DOHH2 (cell line): ENCODE results near the gene TLE3.

Experiments
- H3F3A ChIP-seq: fragments of 200-600 bp; sonication (generic), shearing (Covaris generic); 2 replicates; pipeline ENCODE4 v1.6.0; 2016; ENCODE audit warnings: antibody characterized with exemption, mild to moderate bottlenecking; ENCODE audit not compliant: control insufficient read depth, insufficient read depth
- H3K27ac ChIP-seq: fragments of 200-600 bp; sonication (generic); 2 replicates; pipeline ENCODE4 v1.5.1; 2014; ENCODE audit warnings: low read depth, mild to moderate bottlenecking, low read length, moderate library complexity
- H3K27me3 ChIP-seq: fragments of 200-600 bp; sonication (generic); 2 replicates; pipeline ENCODE4 v1.6.1; 2014; ENCODE audit warnings: mild to moderate bottlenecking, low read length, mixed read lengths; ENCODE audit not compliant: control insufficient read depth
- H3K36me3 ChIP-seq: fragments of 200-600 bp; sonication (generic); 2 replicates; pipeline ENCODE4 v1.6.1; 2014; ENCODE audit warnings: mild to moderate bottlenecking, low read length, moderate library complexity, mixed read lengths; ENCODE audit not compliant: control insufficient read depth
- H3K4me1 ChIP-seq: fragments of 200-600 bp; sonication (generic); 2 replicates; pipeline ENCODE4 v1.6.1; 2014; ENCODE audit warnings: mild to moderate bottlenecking, low read length, mixed read lengths; ENCODE audit not compliant: control insufficient read depth
- H3K4me2 ChIP-seq: fragments of 200-600 bp; sonication (generic); 2 replicates; pipeline ENCODE4 v1.6.0; 2014; ENCODE audit warnings: mild to moderate bottlenecking, low read length, moderate library complexity
- H3K4me3 ChIP-seq: fragments of 200-600 bp; sonication (generic); 2 replicates; pipeline ENCODE4 v1.5.1; 2014; ENCODE audit warnings: mild to moderate bottlenecking, low read length, mixed read lengths
- H3K79me2 ChIP-seq: fragments of 200-600 bp; sonication (generic); 2 replicates; pipeline ENCODE4 v1.6.1; 2014; ENCODE audit warnings: mild to moderate bottlenecking, low read length, mixed read lengths; ENCODE audit not compliant: control insufficient read depth
- H3K9me2 ChIP-seq: fragments of 200-600 bp; sonication (generic); replicated peaks from 2 replicates; pipeline ENCODE4 v1.6.1; 2014; ENCODE audit warnings: mild to moderate bottlenecking, low read length, mixed read lengths; ENCODE audit not compliant: control insufficient read depth
- H3K9me3 ChIP-seq: fragments of 200-600 bp; sonication (generic); 2 replicates; pipeline ENCODE4 v1.6.1; 2014; ENCODE audit warnings: antibody characterized with exemption, low read length, mixed read lengths; ENCODE audit not compliant: control insufficient read depth, insufficient read depth
- H4K20me1 ChIP-seq: fragments of 200-600 bp; sonication (generic); 2 replicates; pipeline ENCODE4 v1.6.0; 2014; ENCODE audit warnings: low read depth, mild to moderate bottlenecking, antibody characterized with exemption, low read length, moderate library complexity; ENCODE audit not compliant: control insufficient read depth, insufficient read depth
- CTCF ChIP-seq: fragments of 200-600 bp; sonication (generic); IDR thresholded peaks from one replicate; pipeline ENCODE4 v1.5.1; 2014; ENCODE audit warnings: antibody characterized with exemption, mild to moderate bottlenecking, low read depth, low read length; ENCODE audit not compliant: poor library complexity, severe bottlenecking
- EZH2phosphoT487 ChIP-seq: fragments of 200-600 bp; sonication (generic); IDR thresholded peaks from 2 replicates; pipeline ENCODE4 v1.6.1; 2017; ENCODE audit warnings: borderline replicate concordance, mild to moderate bottlenecking, antibody characterized with exemption, low read length, moderate library complexity, mixed read lengths

TLE3 gene

GRCh38 chr15:70034141-70034540 is 63.6 kb downstream of the TLE3 start:
- Histone ChIP-seq H3F3A (peaks cover 18% of the 10 kb centered on the region), H3K9me3 (no peaks in the 10 kb centered on the region), H3K36me3 (no peaks in the 10 kb centered on the region), H3K27ac (no peak overlapping the region), H3K4me3 (no peak overlapping the region), H3K79me2 (no peaks in the 10 kb centered on the region), H3K4me2 (no peak overlapping the region), H3K9me2 (no peaks in the 10 kb centered on the region), H3K27me3 (no peaks in the 10 kb centered on the region; the same call in 1 of the 2 replicates), H4K20me1 (no peaks in the 10 kb centered on the region), H3K4me1 (peaks cover 50% of the 10 kb centered on the region)
- no peak for TF ChIP-seq EZH2phosphoT487
- TF ChIP-seq CTCF = no peak

- H3K27ac ChIP-seq = no peak overlapping the region
- H3F3A ChIP-seq = peaks cover 18% of the 10 kb centered on the region
- TF ChIP-seq CTCF = no peak
- TF ChIP-seq EZH2phosphoT487 = no peak
- no peak overlapping the region for H3K4me2 ChIP-seq
- H3K4me1 ChIP-seq = peaks cover 45% of the 10 kb centered on the region
- no peaks in the 10 kb centered on the region for H3K79me2 ChIP-seq
- H3K9me3 ChIP-seq = no peaks in the 10 kb centered on the region
- H3K27me3 ChIP-seq = no peaks in the 10 kb centered on the region; the same call in 1 of the 2 replicates
- no peaks in the 10 kb centered on the region for H3K36me3 ChIP-seq
- H4K20me1 ChIP-seq = no peaks in the 10 kb centered on the region
- H3K4me3 ChIP-seq = no peak overlapping the region
- H3K9me2 ChIP-seq = no peaks in the 10 kb centered on the region
These were observed 64.1 kb downstream of the TLE3 start for GRCh38 chr15:70033529-70034140.

- Histone ChIP-seq H3K4me3 (no peak overlapping the region), H3K4me1 (peaks cover 39% of the 10 kb centered on the region), H3K27me3 (no peaks in the 10 kb centered on the region; the same call in 1 of the 2 replicates), H3K4me2 (no peak overlapping the region), H4K20me1 (no peaks in the 10 kb centered on the region), H3K9me2 (no peaks in the 10 kb centered on the region), H3K9me3 (no peaks in the 10 kb centered on the region), H3K27ac (no peak overlapping the region), H3F3A (peaks cover 18% of the 10 kb centered on the region), H3K36me3 (no peaks in the 10 kb centered on the region), H3K79me2 (no peaks in the 10 kb centered on the region)
- no peak for TF ChIP-seq EZH2phosphoT487
- no peak for TF ChIP-seq CTCF
These were observed 64.6 kb downstream of the TLE3 start for GRCh38 chr15:70033109-70033508.
